HCT116 (cell line): ENCODE results near the gene CEP55.

Source experiments
- CBX3 ChIP-seq: IDR thresholded peaks from 2 replicates; pipeline ENCODE4 v1.6.1; 2012; ENCODE audit warnings: low read depth
- EZH2 ChIP-seq: fragments of 200-600 bp; sonication (generic); IDR thresholded peaks from 2 replicates; pipeline ENCODE4 v1.6.1; 2017; ENCODE audit warnings: antibody characterized with exemption, mixed run types
- POLR2A ChIP-seq: IDR thresholded peaks from 2 replicates; pipeline ENCODE4 v1.7.0; 2011; ENCODE audit warnings: borderline replicate concordance; ENCODE audit not compliant: insufficient read depth, insufficient read length; ENCODE audit errors: extremely low read depth
- POLR2AphosphoS5 ChIP-seq: IDR thresholded peaks from 2 replicates; pipeline ENCODE4 v1.6.1; 2011; ENCODE audit warnings: mild to moderate bottlenecking, low read depth, low read length, moderate library complexity
- SIN3A ChIP-seq: IDR thresholded peaks from 2 replicates; pipeline ENCODE4 v1.6.1; 2012; ENCODE audit warnings: low read depth
- ZFX ChIP-seq: fragments of 450-650 bp; IDR thresholded peaks from 2 replicates; pipeline ENCODE4 v1.6.1; 2017
- TF ChIP-seq, protein P1 (sequence below), 3 experiments: fragments of 200-600 bp in 1 of 3; sonication (generic) in 1 of 3; IDR thresholded peaks in 2 of 3; conservative IDR thresholded peaks in 1 of 3; 2 replicates each; pipeline ENCODE4 v1.5.1; 2012 to 2017; ENCODE audit warnings: low read depth in 2 of 3, low read length in 2 of 3, antibody characterized with exemption in 1 of 3, borderline replicate concordance in 1 of 3, control low read depth in 1 of 3, mild to moderate bottlenecking in 1 of 3, mixed read lengths in 1 of 3, mixed run types in 1 of 3, moderate library complexity in 1 of 3; ENCODE audit not compliant: insufficient read depth in 1 of 3
- TF ChIP-seq, protein P2 (sequence below): IDR thresholded peaks from 2 replicates; pipeline ENCODE4 v1.6.1; 2012
- TF ChIP-seq, protein P3 (sequence below): IDR thresholded peaks from 2 replicates; pipeline ENCODE4 v1.6.1; 2012
- TF ChIP-seq, protein P4 (sequence below): IDR thresholded peaks from 2 replicates; pipeline ENCODE4 v1.6.1; 2012; ENCODE audit warnings: low read depth
- TF ChIP-seq, protein P5 (sequence below): IDR thresholded peaks from 2 replicates; pipeline ENCODE4 v1.6.1; 2011; ENCODE audit warnings: mild to moderate bottlenecking, low read length, moderate library complexity; ENCODE audit not compliant: insufficient replicate concordance; ENCODE audit errors: extremely low read depth

DNA sequence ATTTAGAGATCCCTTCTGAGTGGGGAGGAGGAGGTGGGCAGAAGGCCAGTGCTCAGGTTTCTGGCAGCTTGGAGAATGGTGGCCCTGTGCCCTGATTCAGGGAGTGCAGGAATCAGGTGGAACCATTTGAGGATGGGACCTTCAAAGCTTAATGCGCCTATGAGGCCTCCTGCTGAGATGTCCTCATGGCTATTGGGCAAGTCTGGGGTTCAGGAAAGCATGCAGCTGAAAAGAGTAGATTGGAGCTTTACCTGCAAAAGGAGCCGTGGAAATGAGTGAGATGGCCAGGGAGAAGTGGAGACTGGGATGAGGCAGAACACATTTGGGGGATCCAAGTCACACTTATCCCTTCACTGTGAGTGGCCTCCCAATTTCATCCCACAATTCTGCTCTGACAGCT is 76.2 kb downstream of the CEP55 start:
- no peak for TF ChIP-seq POLR2A
- TF ChIP-seq, protein P1, sequence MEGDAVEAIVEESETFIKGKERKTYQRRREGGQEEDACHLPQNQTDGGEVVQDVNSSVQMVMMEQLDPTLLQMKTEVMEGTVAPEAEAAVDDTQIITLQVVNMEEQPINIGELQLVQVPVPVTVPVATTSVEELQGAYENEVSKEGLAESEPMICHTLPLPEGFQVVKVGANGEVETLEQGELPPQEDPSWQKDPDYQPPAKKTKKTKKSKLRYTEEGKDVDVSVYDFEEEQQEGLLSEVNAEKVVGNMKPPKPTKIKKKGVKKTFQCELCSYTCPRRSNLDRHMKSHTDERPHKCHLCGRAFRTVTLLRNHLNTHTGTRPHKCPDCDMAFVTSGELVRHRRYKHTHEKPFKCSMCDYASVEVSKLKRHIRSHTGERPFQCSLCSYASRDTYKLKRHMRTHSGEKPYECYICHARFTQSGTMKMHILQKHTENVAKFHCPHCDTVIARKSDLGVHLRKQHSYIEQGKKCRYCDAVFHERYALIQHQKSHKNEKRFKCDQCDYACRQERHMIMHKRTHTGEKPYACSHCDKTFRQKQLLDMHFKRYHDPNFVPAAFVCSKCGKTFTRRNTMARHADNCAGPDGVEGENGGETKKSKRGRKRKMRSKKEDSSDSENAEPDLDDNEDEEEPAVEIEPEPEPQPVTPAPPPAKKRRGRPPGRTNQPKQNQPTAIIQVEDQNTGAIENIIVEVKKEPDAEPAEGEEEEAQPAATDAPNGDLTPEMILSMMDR (IDR thresholded peaks at IDR 0.05 in 2 of 3, conservative IDR thresholded peaks at IDR 0.05 in 1 of 3; ENCODE audit: borderline replicate concordance in 1 of 3, insufficient read depth in 1 of 3, low read depth in 2 of 3, low read length in 2 of 3), result no peak
- TF ChIP-seq, protein P2, sequence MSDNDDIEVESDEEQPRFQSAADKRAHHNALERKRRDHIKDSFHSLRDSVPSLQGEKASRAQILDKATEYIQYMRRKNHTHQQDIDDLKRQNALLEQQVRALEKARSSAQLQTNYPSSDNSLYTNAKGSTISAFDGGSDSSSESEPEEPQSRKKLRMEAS, result no peak
- TF ChIP-seq CBX3, result no peak
- no peak for TF ChIP-seq EZH2
- TF ChIP-seq, protein P3, sequence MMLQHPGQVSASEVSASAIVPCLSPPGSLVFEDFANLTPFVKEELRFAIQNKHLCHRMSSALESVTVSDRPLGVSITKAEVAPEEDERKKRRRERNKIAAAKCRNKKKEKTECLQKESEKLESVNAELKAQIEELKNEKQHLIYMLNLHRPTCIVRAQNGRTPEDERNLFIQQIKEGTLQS, result no peak
- TF ChIP-seq POLR2AphosphoS5, result no peak
- TF ChIP-seq, protein P4, sequence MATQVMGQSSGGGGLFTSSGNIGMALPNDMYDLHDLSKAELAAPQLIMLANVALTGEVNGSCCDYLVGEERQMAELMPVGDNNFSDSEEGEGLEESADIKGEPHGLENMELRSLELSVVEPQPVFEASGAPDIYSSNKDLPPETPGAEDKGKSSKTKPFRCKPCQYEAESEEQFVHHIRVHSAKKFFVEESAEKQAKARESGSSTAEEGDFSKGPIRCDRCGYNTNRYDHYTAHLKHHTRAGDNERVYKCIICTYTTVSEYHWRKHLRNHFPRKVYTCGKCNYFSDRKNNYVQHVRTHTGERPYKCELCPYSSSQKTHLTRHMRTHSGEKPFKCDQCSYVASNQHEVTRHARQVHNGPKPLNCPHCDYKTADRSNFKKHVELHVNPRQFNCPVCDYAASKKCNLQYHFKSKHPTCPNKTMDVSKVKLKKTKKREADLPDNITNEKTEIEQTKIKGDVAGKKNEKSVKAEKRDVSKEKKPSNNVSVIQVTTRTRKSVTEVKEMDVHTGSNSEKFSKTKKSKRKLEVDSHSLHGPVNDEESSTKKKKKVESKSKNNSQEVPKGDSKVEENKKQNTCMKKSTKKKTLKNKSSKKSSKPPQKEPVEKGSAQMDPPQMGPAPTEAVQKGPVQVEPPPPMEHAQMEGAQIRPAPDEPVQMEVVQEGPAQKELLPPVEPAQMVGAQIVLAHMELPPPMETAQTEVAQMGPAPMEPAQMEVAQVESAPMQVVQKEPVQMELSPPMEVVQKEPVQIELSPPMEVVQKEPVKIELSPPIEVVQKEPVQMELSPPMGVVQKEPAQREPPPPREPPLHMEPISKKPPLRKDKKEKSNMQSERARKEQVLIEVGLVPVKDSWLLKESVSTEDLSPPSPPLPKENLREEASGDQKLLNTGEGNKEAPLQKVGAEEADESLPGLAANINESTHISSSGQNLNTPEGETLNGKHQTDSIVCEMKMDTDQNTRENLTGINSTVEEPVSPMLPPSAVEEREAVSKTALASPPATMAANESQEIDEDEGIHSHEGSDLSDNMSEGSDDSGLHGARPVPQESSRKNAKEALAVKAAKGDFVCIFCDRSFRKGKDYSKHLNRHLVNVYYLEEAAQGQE, result no peak
- TF ChIP-seq, protein P5, sequence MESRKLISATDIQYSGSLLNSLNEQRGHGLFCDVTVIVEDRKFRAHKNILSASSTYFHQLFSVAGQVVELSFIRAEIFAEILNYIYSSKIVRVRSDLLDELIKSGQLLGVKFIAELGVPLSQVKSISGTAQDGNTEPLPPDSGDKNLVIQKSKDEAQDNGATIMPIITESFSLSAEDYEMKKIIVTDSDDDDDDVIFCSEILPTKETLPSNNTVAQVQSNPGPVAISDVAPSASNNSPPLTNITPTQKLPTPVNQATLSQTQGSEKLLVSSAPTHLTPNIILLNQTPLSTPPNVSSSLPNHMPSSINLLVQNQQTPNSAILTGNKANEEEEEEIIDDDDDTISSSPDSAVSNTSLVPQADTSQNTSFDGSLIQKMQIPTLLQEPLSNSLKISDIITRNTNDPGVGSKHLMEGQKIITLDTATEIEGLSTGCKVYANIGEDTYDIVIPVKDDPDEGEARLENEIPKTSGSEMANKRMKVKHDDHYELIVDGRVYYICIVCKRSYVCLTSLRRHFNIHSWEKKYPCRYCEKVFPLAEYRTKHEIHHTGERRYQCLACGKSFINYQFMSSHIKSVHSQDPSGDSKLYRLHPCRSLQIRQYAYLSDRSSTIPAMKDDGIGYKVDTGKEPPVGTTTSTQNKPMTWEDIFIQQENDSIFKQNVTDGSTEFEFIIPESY, result no peak
- TF ChIP-seq SIN3A, result no peak
- TF ChIP-seq ZFX, result no peak
